ENCODE data around the gene TUBGCP3. TPM values are rescaled to one million over a fixed set of nuclear protein-coding genes. Genes with fewer than 3 reads are reported as not detected.

Gene TUBGCP3
- total RNA-seq, 1 experiment from 2014 or later = 47.4 TPM

DNA sequence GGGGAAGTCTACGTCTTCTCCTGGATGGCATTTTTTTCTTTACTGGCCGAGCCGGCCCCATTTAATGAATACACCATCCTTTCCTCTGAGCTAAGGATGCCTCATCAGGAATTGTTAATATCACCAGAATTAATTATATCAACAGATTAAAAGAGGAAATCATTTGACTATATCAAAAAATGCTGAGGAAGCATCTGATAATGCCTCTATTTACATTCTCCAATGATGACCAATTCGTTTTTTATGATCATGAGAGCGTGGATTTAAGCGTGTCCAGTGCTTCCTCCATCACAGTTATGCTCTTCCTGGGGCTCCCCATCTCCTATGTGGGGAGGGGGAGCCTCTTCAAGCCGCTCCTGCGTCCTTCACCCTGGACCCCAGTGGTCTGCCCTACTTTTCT, 58.7 kb downstream of the TUBGCP3 start:
- Histone ChIP-seq H3K9me2 (ENCODE audit: insufficient read depth) (no peaks in the 10 kb centered on the region), H4K20me1 (ENCODE audit: insufficient read depth) (no peaks in the 10 kb centered on the region), H3K4me1 (replicated peaks; ENCODE audit: insufficient read depth) (no peaks in the 10 kb centered on the region), H3K79me2 (ENCODE audit: low read depth) (no peaks in the 10 kb centered on the region), H3K4me3 (no peak overlapping the region), H3K9me3 (ENCODE audit: insufficient read depth, low read depth) (no peaks in the 10 kb centered on the region), H3K36me3 (ENCODE audit: low read depth) (no peaks in the 10 kb centered on the region), H3K27ac (no peak overlapping the region), H3F3A (ENCODE audit: insufficient read depth, low read depth) (no peaks in the 10 kb centered on the region), H2AFZ (no peak overlapping the region), H3K27me3 (ENCODE audit: insufficient read depth, low read depth) (no peaks in the 10 kb centered on the region), H3K4me2 (no peak overlapping the region)
- no peak for DNase-seq
- TF ChIP-seq EZH2 (IDR thresholded peaks at IDR 0.05; ENCODE audit: low read depth) = no peak
- TF ChIP-seq, protein P1, sequence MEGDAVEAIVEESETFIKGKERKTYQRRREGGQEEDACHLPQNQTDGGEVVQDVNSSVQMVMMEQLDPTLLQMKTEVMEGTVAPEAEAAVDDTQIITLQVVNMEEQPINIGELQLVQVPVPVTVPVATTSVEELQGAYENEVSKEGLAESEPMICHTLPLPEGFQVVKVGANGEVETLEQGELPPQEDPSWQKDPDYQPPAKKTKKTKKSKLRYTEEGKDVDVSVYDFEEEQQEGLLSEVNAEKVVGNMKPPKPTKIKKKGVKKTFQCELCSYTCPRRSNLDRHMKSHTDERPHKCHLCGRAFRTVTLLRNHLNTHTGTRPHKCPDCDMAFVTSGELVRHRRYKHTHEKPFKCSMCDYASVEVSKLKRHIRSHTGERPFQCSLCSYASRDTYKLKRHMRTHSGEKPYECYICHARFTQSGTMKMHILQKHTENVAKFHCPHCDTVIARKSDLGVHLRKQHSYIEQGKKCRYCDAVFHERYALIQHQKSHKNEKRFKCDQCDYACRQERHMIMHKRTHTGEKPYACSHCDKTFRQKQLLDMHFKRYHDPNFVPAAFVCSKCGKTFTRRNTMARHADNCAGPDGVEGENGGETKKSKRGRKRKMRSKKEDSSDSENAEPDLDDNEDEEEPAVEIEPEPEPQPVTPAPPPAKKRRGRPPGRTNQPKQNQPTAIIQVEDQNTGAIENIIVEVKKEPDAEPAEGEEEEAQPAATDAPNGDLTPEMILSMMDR (conservative IDR thresholded peaks at IDR 0.05) = no peak
- intact Hi-C loops (cut with micrococcal nuclease; ENCODE audit: unreplicated experiment) = no loop called here
- POLR2A ChIA-PET (ENCODE audit: unreplicated experiment) = no interaction called here
- CTCF ChIA-PET = no interaction called here
- no TSS peak for BruUV-seq (replicated peaks)

DNA sequence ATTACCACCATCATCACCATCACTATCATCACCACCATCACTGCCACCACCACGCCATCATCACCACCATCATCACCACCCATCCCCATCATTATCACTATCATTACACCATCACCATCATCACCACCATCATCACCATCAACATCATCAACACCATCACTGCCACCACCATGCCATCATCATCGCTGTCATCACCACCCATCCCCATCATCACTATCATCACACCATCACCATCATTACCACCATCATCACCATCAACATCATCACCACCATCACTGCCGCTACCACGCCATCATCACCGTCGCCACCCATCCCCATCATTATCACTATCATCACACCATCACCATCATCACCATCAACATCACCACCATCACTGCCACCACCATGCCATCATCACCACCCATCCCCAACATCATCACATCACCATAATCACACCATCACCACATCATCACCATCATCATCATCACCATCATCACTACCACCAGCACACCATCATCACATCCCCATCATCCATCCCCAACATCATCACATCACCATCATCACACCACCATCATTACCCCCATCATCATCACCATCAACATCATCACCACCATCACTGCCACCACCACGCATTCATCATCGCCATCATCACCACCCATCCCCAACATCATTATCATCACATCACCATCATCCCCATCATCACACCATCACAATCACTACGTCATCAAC, 61.7 kb downstream of the TUBGCP3 start:
- no peak overlapping the region for H3K4me3 ChIP-seq
- H3K4me1 ChIP-seq (replicated peaks; ENCODE audit: insufficient read depth) = no peaks in the 10 kb centered on the region
- intact Hi-C loops (cut with micrococcal nuclease; ENCODE audit: unreplicated experiment) = no loop called here
- H3F3A ChIP-seq (ENCODE audit: insufficient read depth, low read depth) = no peaks in the 10 kb centered on the region; the same call in 1 of the 2 replicates
- no peaks in the 10 kb centered on the region for H3K9me3 ChIP-seq (ENCODE audit: insufficient read depth, low read depth)
- H3K36me3 ChIP-seq (ENCODE audit: low read depth) = peaks cover 6% of the 10 kb centered on the region; the same call in 1 of the 2 replicates
- H3K27ac ChIP-seq = no peak overlapping the region
- no peaks in the 10 kb centered on the region for H3K9me2 ChIP-seq (ENCODE audit: insufficient read depth)
- ChIA-PET POLR2A (ENCODE audit: unreplicated experiment) (no interaction called here), CTCF (no interaction called here)
- no peak for TF ChIP-seq EZH2 (IDR thresholded peaks at IDR 0.05; ENCODE audit: low read depth)
- TF ChIP-seq, protein P1 (conservative IDR thresholded peaks at IDR 0.05) = no peak
- no peaks in the 10 kb centered on the region for H3K27me3 ChIP-seq (ENCODE audit: insufficient read depth, low read depth)
- no peaks in the 10 kb centered on the region for H4K20me1 ChIP-seq (ENCODE audit: insufficient read depth)
- DNase-seq = no peak
- H2AFZ ChIP-seq = no peak overlapping the region
- no peaks in the 10 kb centered on the region for H3K79me2 ChIP-seq (ENCODE audit: low read depth)
- H3K4me2 ChIP-seq = no peak overlapping the region
- BruUV-seq (replicated peaks) = no TSS peak

DNA sequence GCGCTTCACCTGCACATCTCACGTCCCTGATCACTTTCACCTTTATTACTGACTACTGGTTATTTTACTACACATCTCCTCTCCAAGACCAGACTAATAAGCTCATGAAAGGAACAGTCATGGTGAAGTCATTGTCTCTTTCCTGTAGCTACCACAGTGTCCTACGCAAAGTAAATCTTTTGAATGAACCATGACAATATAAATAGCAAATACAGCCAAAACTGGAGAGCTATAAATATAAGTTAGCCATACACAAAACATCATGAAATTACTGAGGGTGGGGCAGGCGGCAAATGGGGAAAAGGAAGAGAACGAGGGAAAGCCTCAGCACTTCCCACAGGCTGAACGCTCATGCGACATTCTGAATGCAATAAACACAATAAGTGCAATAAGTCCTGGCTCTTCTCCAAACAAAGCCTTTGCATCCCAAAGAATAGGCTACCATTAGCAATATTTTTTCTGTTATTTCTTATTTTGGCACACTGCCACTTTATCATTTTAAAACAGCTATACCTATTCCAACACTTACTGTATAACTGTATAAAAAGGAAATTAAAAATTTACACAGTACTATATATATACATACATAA, 62.5 kb downstream of the TUBGCP3 start:
- intact Hi-C loops (cut with micrococcal nuclease; ENCODE audit: unreplicated experiment) = no loop called here
- POLR2A ChIA-PET (ENCODE audit: unreplicated experiment) = no interaction called here
- no peaks in the 10 kb centered on the region for H3K79me2 ChIP-seq (ENCODE audit: low read depth)

More for the DNA sequence above, 62.5 kb downstream of the TUBGCP3 start:
- CTCF ChIA-PET = no interaction called here
- Histone ChIP-seq H3K4me2 (no peak overlapping the region), H3K36me3 (ENCODE audit: low read depth) (peaks cover 6% of the 10 kb centered on the region; the same call in 1 of the 2 replicates), H4K20me1 (ENCODE audit: insufficient read depth) (no peaks in the 10 kb centered on the region), H3K9me2 (ENCODE audit: insufficient read depth) (no peaks in the 10 kb centered on the region), H3K4me1 (replicated peaks; ENCODE audit: insufficient read depth) (no peaks in the 10 kb centered on the region), H3K27me3 (ENCODE audit: insufficient read depth, low read depth) (no peaks in the 10 kb centered on the region), H3F3A (ENCODE audit: insufficient read depth, low read depth) (no peaks in the 10 kb centered on the region; the same call in 1 of the 2 replicates), H3K4me3 (no peak overlapping the region), H2AFZ (no peak overlapping the region), H3K9me3 (ENCODE audit: insufficient read depth, low read depth) (no peaks in the 10 kb centered on the region), H3K27ac (no peak overlapping the region)
- no peak for DNase-seq
- no peak for TF ChIP-seq EZH2 (IDR thresholded peaks at IDR 0.05; ENCODE audit: low read depth)
- TF ChIP-seq, protein P1 (conservative IDR thresholded peaks at IDR 0.05) = no peak
- no TSS peak for BruUV-seq (replicated peaks)

Measured in PC-9 (cell line).